K562 (cell line): ENCODE results near the gene CCT3. TPM values are rescaled to one million over a fixed set of nuclear protein-coding genes. Genes with fewer than 3 reads are reported as not detected.

Source experiments
- ATAC-seq: fragments of 200-7000 bp; cut with Tn5 transposase; 3 replicates; pipeline ENCODE4 v1.9.1; 2020; ENCODE audit warnings: moderate library complexity
- BruUV-seq: library from RNA; stranded (reverse); fragments of 400-500 nt; replicated peaks from 2 replicates; lab custom pipeline; 2021; lab: Mats Ljungman, UMichigan
- CTCF ChIA-PET: fragments of 300-600 bp; formaldehyde crosslinking; extraction: SDS; loops from one replicate; lab custom pipeline; 2021; ENCODE audit warnings: low intra/inter-chr PET ratio; lab: Yijun Ruan, JAX
- POLR2A ChIA-PET: fragments of 300-600, 350-650 bp; sonication (Branson Sonifier 250); formaldehyde crosslinking; extraction: SDS; loops from one replicate; lab custom pipeline; 2021; ENCODE audit warnings: antibody characterized with exemption, inconsistent platforms; lab: Yijun Ruan, JAX
- DNase-seq, 4 experiments: peaks; one replicate each; pipeline versions ENCODE4 v3.0.0 to v3.0.0-alpha.2; 2011 to 2018; ENCODE audit warnings: low spot score in 3 of 4, mixed read lengths in 3 of 4; ENCODE audit errors: extremely low read depth in 1 of 4
- FAIRE-seq: peaks from 2 replicates; lab custom pipeline; 2011; peaks lifted over from hg19 to GRCh38; lab: Jason Lieb, UNC
- H2AFZ ChIP-seq: 2 replicates; pipeline ENCODE4 v1.6.0; 2011; ENCODE audit warnings: low read depth, low read length, control low read depth, inconsistent platforms
- H3K27ac ChIP-seq: fragments of 200-600 bp; 3 replicates; pipeline ENCODE4 v1.8.0; 2011; ENCODE audit warnings: low read depth, mild to moderate bottlenecking, control low read depth, inconsistent platforms, low read length, moderate library complexity, mixed read lengths; ENCODE audit errors: extremely low read depth
- H3K27me3 ChIP-seq, 2 experiments: fragments of 300-600 bp in 1 of 2; 2 replicates in 1 of 2; 3 replicates in 1 of 2; pipeline versions ENCODE4 v1.6.0 to v1.8.0; 2011; ENCODE audit warnings: inconsistent platforms in 2 of 2, low read length in 2 of 2, mild to moderate bottlenecking in 1 of 2, mixed read lengths in 1 of 2, moderate library complexity in 1 of 2; ENCODE audit not compliant: control insufficient read depth in 2 of 2, insufficient read depth in 2 of 2
- H3K36me3 ChIP-seq: fragments of 300-600 bp; 3 replicates; pipeline ENCODE4 v1.8.0; 2011; ENCODE audit warnings: mild to moderate bottlenecking, low read length, inconsistent platforms; ENCODE audit not compliant: control insufficient read depth, insufficient read depth
- H3K4me1 ChIP-seq, 2 experiments: fragments of 200-600 bp in 1 of 2; replicated peaks in 1 of 2; 2 replicates in 1 of 2; 3 replicates in 1 of 2; pipeline versions ENCODE4 v1.5.1 to v1.8.0; 2011; ENCODE audit warnings: inconsistent platforms in 2 of 2, low read length in 2 of 2, mild to moderate bottlenecking in 1 of 2, mixed read lengths in 1 of 2, moderate library complexity in 1 of 2; ENCODE audit not compliant: control insufficient read depth in 2 of 2, insufficient read depth in 2 of 2
- H3K4me2 ChIP-seq: 2 replicates; pipeline ENCODE4 v1.6.1; 2011; ENCODE audit warnings: low read length, control low read depth, inconsistent platforms, mixed read lengths; ENCODE audit not compliant: insufficient read depth
- H3K4me3 ChIP-seq: fragments of 200-600 bp; sonication (generic), shearing (Covaris generic); 2 replicates; pipeline ENCODE4 v1.5.1; 2016; ENCODE audit warnings: control low read depth, inconsistent platforms
- H3K79me2 ChIP-seq: fragments of 200-600 bp; 3 replicates; pipeline ENCODE4 v1.8.0; 2011; ENCODE audit warnings: low read length, inconsistent platforms; ENCODE audit not compliant: control insufficient read depth, insufficient read depth
- H3K9ac ChIP-seq, 2 experiments: 2 replicates each; pipeline versions ENCODE4 v1.6.0 to v1.6.1; 2011; ENCODE audit warnings: low read depth in 2 of 2, low read length in 2 of 2, control low read depth in 1 of 2, inconsistent platforms in 1 of 2, mild to moderate bottlenecking in 1 of 2, mixed read lengths in 1 of 2; ENCODE audit not compliant: insufficient read depth in 1 of 2
- H3K9me1 ChIP-seq: one replicate; pipeline ENCODE4 v1.6.0; 2011; ENCODE audit warnings: inconsistent platforms, mild to moderate bottlenecking, low read length, moderate library complexity; ENCODE audit not compliant: control insufficient read depth, insufficient read depth
- H3K9me3 ChIP-seq: replicated peaks from 2 replicates; pipeline ENCODE4 v1.5.1; 2011; ENCODE audit warnings: low read depth, low read length, inconsistent platforms; ENCODE audit not compliant: control insufficient read depth, insufficient read depth
- H4K20me1 ChIP-seq: replicated peaks from 2 replicates; pipeline ENCODE4 v1.6.1; 2011; ENCODE audit warnings: low read length, inconsistent platforms, mixed read lengths; ENCODE audit not compliant: control insufficient read depth, insufficient read depth
- CBX5 ChIP-seq: IDR thresholded peaks from 2 replicates; pipeline ENCODE4 v1.6.1; 2014; ENCODE audit warnings: low read depth, borderline replicate concordance
- COPS2 ChIP-seq: fragments of 450-650 bp; conservative IDR thresholded peaks from 2 replicates; pipeline ENCODE4 v1.6.1; 2016; ENCODE audit warnings: mild to moderate bottlenecking, moderate library complexity
- CREB1 ChIP-seq, 2 experiments: sonication (generic) in 1 of 2; formaldehyde crosslinking in 1 of 2; IDR thresholded peaks; 2 replicates each; pipeline versions ENCODE4 v1.6.1 to v1.8.0; 2012 to 2022; ENCODE audit warnings: inconsistent platforms in 1 of 2, mild to moderate bottlenecking in 1 of 2, missing genetic modification reagents in 1 of 2, moderate library complexity in 1 of 2
- DIDO1 ChIP-seq: fragments of 450-650 bp; IDR thresholded peaks from 2 replicates; pipeline ENCODE4 v1.6.1; 2016; ENCODE audit warnings: low read depth, missing biosample characterization, missing genetic modification characterization
- ETS2 ChIP-seq: IDR thresholded peaks from 2 replicates; pipeline ENCODE4 v1.6.1; 2016; ENCODE audit warnings: borderline replicate concordance, missing genetic modification characterization, mild to moderate bottlenecking, moderate library complexity, missing compliant biosample characterization; ENCODE audit not compliant: poor library complexity, severe bottlenecking
- HES1 ChIP-seq: fragments of 450-650 bp; IDR thresholded peaks from 2 replicates; pipeline ENCODE4 v1.6.1; 2016; ENCODE audit warnings: low read depth, mild to moderate bottlenecking, moderate library complexity
- HMGN3 ChIP-seq: IDR thresholded peaks from 2 replicates; pipeline ENCODE4 v1.6.1; 2011; ENCODE audit warnings: borderline replicate concordance, low read depth, mild to moderate bottlenecking, mixed read lengths, low read length; ENCODE audit not compliant: insufficient read length; ENCODE audit errors: extremely low read depth
- IRF2 ChIP-seq: sonication (generic); formaldehyde crosslinking; IDR thresholded peaks from 2 replicates; pipeline ENCODE4 v1.8.1; 2022; ENCODE audit warnings: mild to moderate bottlenecking, missing genetic modification reagents
- KDM2B ChIP-seq: fragments of 250-450 bp; sonication (Bioruptor Pico); IDR thresholded peaks from 2 replicates; pipeline ENCODE4 v1.8.0; 2021; ENCODE audit warnings: mild to moderate bottlenecking, moderate library complexity
- KLF16 ChIP-seq: IDR thresholded peaks from 2 replicates; pipeline ENCODE4 v1.6.1; 2016; ENCODE audit warnings: antibody characterized with exemption
- MIER1 ChIP-seq: fragments of 450-650 bp; IDR thresholded peaks from 2 replicates; pipeline ENCODE4 v1.6.1; 2016; ENCODE audit warnings: antibody characterized with exemption, mild to moderate bottlenecking, low read depth
- POLR3A ChIP-seq: IDR thresholded peaks from 2 replicates; pipeline ENCODE4 v1.6.1; 2011; ENCODE audit warnings: borderline replicate concordance, mild to moderate bottlenecking, moderate library complexity; ENCODE audit not compliant: insufficient read length, insufficient read depth; ENCODE audit errors: extremely low read depth
- SMC3 ChIP-seq: conservative IDR thresholded peaks from 2 replicates; pipeline ENCODE4 v1.6.1; 2011; ENCODE audit warnings: low read depth, low read length, improper control_type of control experiment; ENCODE audit not compliant: insufficient read depth
- SNIP1 ChIP-seq: fragments of 450-650 bp; IDR thresholded peaks from 2 replicates; pipeline ENCODE4 v1.7.1; 2017; ENCODE audit warnings: low read depth, mild to moderate bottlenecking
- UBTF ChIP-seq, 2 experiments: IDR thresholded peaks; 2 replicates each; pipeline ENCODE4 v1.6.1; 2012; ENCODE audit warnings: improper control_type of control experiment in 2 of 2, low read depth in 2 of 2, low read length in 2 of 2, borderline replicate concordance in 1 of 2
- ZBTB1 ChIP-seq: sonication (generic); formaldehyde crosslinking; IDR thresholded peaks from 2 replicates; pipeline ENCODE4 v1.8.1; 2023; ENCODE audit warnings: missing genetic modification reagents, low read depth, mild to moderate bottlenecking, borderline replicate concordance
- ZEB2 ChIP-seq: fragments of 450-650 bp; IDR thresholded peaks from 2 replicates; pipeline ENCODE4 v1.6.1; 2016
- ZNF830 ChIP-seq: fragments of 250-450 bp; sonication (Bioruptor Pico); IDR thresholded peaks from 2 replicates; pipeline ENCODE4 v1.5.0; 2021; ENCODE audit warnings: mild to moderate bottlenecking
- WGBS: fragments of 100-300 bp; shearing (Covaris generic); methylation state at CpG from one replicate; pipeline ENCODE4 v1.1.6; 2016; ENCODE audit warnings: low coverage, mixed read lengths; ENCODE audit not compliant: insufficient coverage; ENCODE audit errors: missing lambda C conversion rate; 5-methylcytosine and 5-hydroxymethylcytosine counted together
- in situ Hi-C: fragments of 300-500 bp; cut with MboI; formaldehyde crosslinking; loops from 4 replicates; pipeline ENCODE4 v1.15.0; 2018; ENCODE audit warnings: inconsistent platforms, mixed read lengths
- intact Hi-C: fragments of 100-400 bp; cut with micrococcal nuclease; formaldehyde crosslinking; loops from 2 replicates; pipeline ENCODE4 v1.14.2; 2022
- polyA plus RNA-seq, 8 experiments: library from polyadenylated mRNA; depleted of rRNA in 4 of 8; stranded (reverse) in 5 of 8; unstranded in 3 of 8; fragments of >200 nt; fragmentation: Nextera tagmentation in 2 of 8; fragmentation: Illumina TruSeq in 1 of 8; extraction: Ambion mirVana in 2 of 8; extraction: Trizol in 1 of 8; gene quantifications; 2 replicates each; pipeline versions ENCODE4 v1.2.1 to v1.2.3, GENCODE V29; 2011 to 2014; ENCODE audit warnings: inconsistent platforms in 1 of 8, missing spikeins in 1 of 8
- total RNA-seq, 7 experiments: library from RNA; depleted of rRNA in 6 of 7; stranded (reverse); fragments of >200 nt in 6 of 7; fragmentation: Illumina TruSeq in 2 of 7; extraction: Trizol in 2 of 7; gene quantifications; 2 replicates each; pipeline versions ENCODE4 v1.2.1 to v1.2.3, GENCODE V29; 2011 to 2021; ENCODE audit warnings: low replicate concordance in 1 of 7

CCT3 gene
- total and polyA plus RNA-seq, 9 of the 15 experiments (the other 6 are each of a cell fraction or from before 2014, with no cell fraction given): 475 to 1,167 (median 610) TPM

- no TSS peak for BruUV-seq
- TF ChIP-seq HES1 (no peak), ETS2 (tag) (no peak), MIER1 (no peak), IRF2 (CRISPR knock-in tag) (no peak), KLF16 (no peak), ZEB2 (no peak), CBX5 (no peak), UBTF (IDR thresholded peaks at IDR 0.05; ENCODE audit: borderline replicate concordance in 1 of 2, low read depth in 2 of 2, low read length in 2 of 2) (no peak), CREB1 (IDR thresholded peaks at IDR 0.05) (no peak), CREB1 (CRISPR knock-in tag; IDR thresholded peaks at IDR 0.05) (no peak), DIDO1 (tag) (no peak), SMC3 (no peak), KDM2B (CRISPR knock-in tag) (no peak), ZNF830 (CRISPR knock-in tag) (no peak), COPS2 (no peak), HMGN3 (no peak), ZBTB1 (CRISPR knock-in tag) (no peak), SNIP1 (no peak), POLR3A (no peak)
Measured at GRCh38 chr1:156342166-156342955, 4.3 kb upstream of the CCT3 start.

More at GRCh38 chr1:156342166-156342955, 4.3 kb upstream of the CCT3 start:
- ChIA-PET POLR2A (interaction anchor here (0.7 to 1.7 kb wide), 4 partner anchors 19 to 139 kb away, joined by 3 to 5 read pairs (median 3); no protein-coding TSS in a partner anchor), CTCF (no interaction called here)
- WGBS: 10% methylated on average over 1 of the region's 1 CpG
- Histone ChIP-seq H3K4me3 (no peak overlapping the region), H3K36me3 (no peaks in the 10 kb centered on the region), H3K9me1 (no peaks in the 10 kb centered on the region), H2AFZ (no peak overlapping the region), H3K4me1 (no peaks in the 10 kb centered on the region; a peak in 2 of 5 replicates), H3K9me3 (no peaks in the 10 kb centered on the region), H3K27ac (no peak overlapping the region), H3K27me3 (peaks cover 0 to 4% of the 10 kb centered on the region in 2 experiments; a peak in 1 of 5 replicates), H3K9ac (no peak overlapping the region), H3K4me2 (no peak overlapping the region), H3K79me2 (peaks cover 12% of the 10 kb centered on the region), H4K20me1 (peaks cover 2% of the 10 kb centered on the region; the same call in 1 of the 2 replicates)
- DNase-seq (no peak), ATAC-seq (no peak), FAIRE-seq (peak; percentile 15)
- intact Hi-C loops: no loop called here
- in situ Hi-C loops: no loop called here
